Middle frontal gyrus (tissue), 1 donor: ENCODE results near the gene MLYCD.

ENCODE experiments used
- DNase-seq: peaks from one replicate; pipeline ENCODE4 v3.0.0-alpha.2; 2015; ENCODE audit warnings: low spot score; ENCODE audit errors: extremely low spot score

The MLYCD gene

GRCh38 chr16:83968891-83969649, 70.2 kb downstream of the MLYCD start:
- DNase-seq, result no peak

GRCh38 chr16:83969771-83970429, 71.0 kb downstream of the MLYCD start:
- DNase-seq, result no peak

GRCh38 chr16:83970430-83970815, 71.5 kb downstream of the MLYCD start:
- no peak for DNase-seq

GRCh38 chr16:83971165-83972130, 72.5 kb downstream of the MLYCD start:
- no peak for DNase-seq

GRCh38 chr16:83972256-83973008, 73.5 kb downstream of the MLYCD start:
- DNase-seq, result no peak

GRCh38 chr16:83973077-83973476, 74.2 kb downstream of the MLYCD start:
- no peak for DNase-seq

GRCh38 chr16:83973581-83974385, 74.9 kb downstream of the MLYCD start:
- no peak for DNase-seq

GRCh38 chr16:83974475-83974874, 75.6 kb downstream of the MLYCD start:
- DNase-seq, result no peak

GRCh38 chr16:83975590-83976260, 76.8 kb downstream of the MLYCD start:
- no peak for DNase-seq
